Skeletal muscle tissue (tissue), 4 donors: ENCODE measurements around the gene ZHX3. TPM values are rescaled to one million over a fixed set of nuclear protein-coding genes. Genes with fewer than 3 reads are reported as not detected.
A peak's percentile ranks its signal among the peaks of the same experiment; 100 is the strongest.

Experiments used
- H3K27ac ChIP-seq: one replicate; pipeline ENCODE4 v1.7.0; 2013; ENCODE audit warnings: mild to moderate bottlenecking, low read depth, low read length, inconsistent platforms
- H3K27me3 ChIP-seq, 3 donors: one replicate each; pipeline ENCODE4 v1.7.0; 2013; ENCODE audit warnings: low read length in 3 of 3; ENCODE audit not compliant: control insufficient read depth in 3 of 3, insufficient read depth in 3 of 3
- H3K36me3 ChIP-seq, 3 donors: one replicate each; pipeline ENCODE4 v1.7.0; 2013; ENCODE audit warnings: low read length in 3 of 3; ENCODE audit not compliant: control insufficient read depth in 3 of 3, insufficient read depth in 3 of 3
- H3K4me1 ChIP-seq, 3 donors: one replicate each; pipeline ENCODE4 v1.7.0; 2013; ENCODE audit warnings: low read length in 3 of 3, mild to moderate bottlenecking in 3 of 3; ENCODE audit not compliant: control insufficient read depth in 3 of 3, insufficient read depth in 3 of 3
- H3K4me3 ChIP-seq, 3 donors: one replicate each; pipeline ENCODE4 v1.7.0; 2013; ENCODE audit warnings: low read length in 3 of 3
- H3K9ac ChIP-seq, 3 donors: one replicate each; pipeline ENCODE4 v1.7.0; 2013; ENCODE audit warnings: low read length in 3 of 3, mild to moderate bottlenecking in 3 of 3, moderate library complexity in 2 of 3, low read depth in 1 of 3
- H3K9me3 ChIP-seq, 3 donors: one replicate each; pipeline ENCODE4 v1.7.0; 2013; ENCODE audit warnings: low read length in 3 of 3; ENCODE audit not compliant: control insufficient read depth in 3 of 3
- total RNA-seq: library from RNA; depleted of rRNA; stranded (reverse); fragments of >200 nt; gene quantifications from one replicate; pipeline ENCODE4 v1.2.3, GENCODE V29; 2014
- donor health status: Osteomylitis.

Gene ZHX3
- total RNA-seq, 1 donor from 2014 or later = 4.7 TPM

GRCh38 chr20:41279546-41280225 lies 37.8 kb downstream of the ZHX3 start:
- Histone ChIP-seq H3K27ac (no peak overlapping the region), H3K36me3 (no peaks in the 10 kb centered on the region), H3K9me3 (no peaks in the 10 kb centered on the region), H3K4me1 (peaks cover 4 to 12% (median 5%) of the 10 kb centered on the region in 3 donors), H3K9ac (no peak overlapping the region), H3K27me3 (no peaks in the 10 kb centered on the region), H3K4me3 (no peak overlapping the region)

- peaks cover 4 to 14% (median 9%) of the 10 kb centered on the region in 3 donors for H3K4me1 ChIP-seq
- no peaks in the 10 kb centered on the region for H3K27me3 ChIP-seq
- H3K9me3 ChIP-seq = no peaks in the 10 kb centered on the region
- H3K4me3 ChIP-seq = no peak overlapping the region
- no peaks in the 10 kb centered on the region for H3K36me3 ChIP-seq
- no peak overlapping the region for H3K9ac ChIP-seq
- H3K27ac ChIP-seq = no peak overlapping the region
These were observed 38.6 kb downstream of the ZHX3 start for GRCh38 chr20:41278936-41279335.

GRCh38 chr20:41277049-41277448 lies 40.5 kb downstream of the ZHX3 start:
- H3K4me3 ChIP-seq = no peak overlapping the region
- no peaks in the 10 kb centered on the region for H3K9me3 ChIP-seq
- H3K36me3 ChIP-seq = no peaks in the 10 kb centered on the region
- H3K27me3 ChIP-seq = no peaks in the 10 kb centered on the region
- H3K27ac ChIP-seq = peak overlapping the region; percentile 15
- peaks cover 4 to 17% (median 12%) of the 10 kb centered on the region in 3 donors for H3K4me1 ChIP-seq
- H3K9ac ChIP-seq = no peak overlapping the region

DNA sequence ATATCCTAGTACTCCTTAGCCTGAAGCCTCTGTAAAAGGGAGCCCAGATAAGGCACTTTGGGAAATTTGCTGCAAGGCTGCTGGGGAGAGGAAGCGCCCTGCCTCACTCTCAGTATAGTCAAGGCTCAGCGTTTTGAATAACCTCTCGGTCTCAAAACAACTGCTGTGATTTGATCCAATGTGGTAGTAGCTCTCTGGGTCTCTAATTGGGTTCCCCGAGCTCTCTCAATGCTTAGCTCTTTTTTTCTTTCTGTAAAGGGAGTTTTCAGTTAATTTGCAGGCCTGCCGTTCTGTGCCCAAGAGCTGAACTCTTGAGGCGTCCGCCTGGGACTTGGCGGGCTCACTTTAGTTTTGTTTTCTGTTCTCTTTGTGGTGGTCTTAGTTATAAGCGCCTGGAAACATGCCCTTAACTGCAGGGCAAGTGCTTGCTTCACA lies 41.2 kb downstream of the ZHX3 start:
- H3K27me3 ChIP-seq = no peaks in the 10 kb centered on the region
- no peaks in the 10 kb centered on the region for H3K9me3 ChIP-seq
- H3K9ac ChIP-seq = peak overlapping the region in 2 of 3 donors; percentile 2 to 10
- peaks cover 4 to 18% (median 12%) of the 10 kb centered on the region in 3 donors for H3K4me1 ChIP-seq
- H3K4me3 ChIP-seq = no peak overlapping the region
- H3K27ac ChIP-seq = peak overlapping the region; percentile 15
- no peaks in the 10 kb centered on the region for H3K36me3 ChIP-seq

DNA sequence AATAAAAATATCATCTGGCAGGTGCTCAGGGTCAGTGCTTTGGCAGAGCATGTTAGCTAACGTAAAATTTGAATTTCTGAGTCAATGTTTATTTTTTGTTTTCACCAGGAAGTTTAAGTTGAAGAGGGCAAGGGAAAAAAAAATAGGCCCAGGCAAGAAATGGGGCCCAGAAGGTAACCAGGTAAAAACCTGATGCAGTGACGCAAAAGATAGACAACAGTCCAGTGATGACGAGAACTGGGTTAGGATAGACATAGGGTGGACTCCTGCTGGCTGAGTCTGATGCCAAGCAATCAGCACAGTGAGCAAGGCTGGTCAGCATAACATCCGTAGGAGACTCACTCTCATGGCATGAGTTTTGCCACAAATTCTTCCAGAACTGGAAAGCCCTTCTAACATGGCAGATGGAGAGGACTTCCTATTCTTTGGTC lies 42.2 kb downstream of the ZHX3 start:
- no peak overlapping the region for H3K9ac ChIP-seq
- H3K9me3 ChIP-seq = no peaks in the 10 kb centered on the region
- no peaks in the 10 kb centered on the region for H3K36me3 ChIP-seq
- H3K27ac ChIP-seq = no peak overlapping the region
- H3K4me1 ChIP-seq = peaks cover 4 to 19% (median 12%) of the 10 kb centered on the region in 3 donors
- no peaks in the 10 kb centered on the region for H3K27me3 ChIP-seq
- no peak overlapping the region for H3K4me3 ChIP-seq

- Histone ChIP-seq H3K4me1 (peaks cover 0 to 16% (median 8%) of the 10 kb centered on the region in 3 donors), H3K27me3 (no peaks in the 10 kb centered on the region), H3K4me3 (no peak overlapping the region)
These were observed 43.4 kb downstream of the ZHX3 start for GRCh38 chr20:41274152-41274551.

DNA sequence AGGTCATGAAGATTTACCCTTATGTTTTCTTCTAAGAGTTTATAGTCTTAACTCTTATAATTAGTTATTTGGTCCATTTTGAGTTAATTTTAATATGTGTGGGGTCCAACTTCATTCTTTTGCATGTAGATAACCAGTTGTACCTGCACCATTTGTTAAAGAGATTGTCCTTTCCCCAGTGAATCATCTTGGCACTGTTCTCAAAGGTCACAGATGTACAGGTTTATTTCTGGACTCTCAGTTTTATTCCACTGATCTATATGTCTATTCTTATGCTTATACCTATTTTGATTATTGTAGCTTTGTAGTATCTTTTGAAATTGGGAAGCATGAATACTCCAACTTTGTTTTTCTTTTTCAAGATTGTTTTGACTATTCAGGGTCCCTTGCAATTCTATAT lies 44.1 kb downstream of the ZHX3 start:
- H3K27ac ChIP-seq = no peak overlapping the region
- H3K27me3 ChIP-seq = no peaks in the 10 kb centered on the region
- no peaks in the 10 kb centered on the region for H3K36me3 ChIP-seq
- H3K9me3 ChIP-seq = no peaks in the 10 kb centered on the region
- H3K4me3 ChIP-seq = no peak overlapping the region
- no peak overlapping the region for H3K9ac ChIP-seq
- peaks cover 0 to 16% (median 8%) of the 10 kb centered on the region in 3 donors for H3K4me1 ChIP-seq

More at GRCh38 chr20:41274152-41274551, 43.4 kb downstream of the ZHX3 start:
- H3K27ac ChIP-seq = no peak overlapping the region
- H3K9me3 ChIP-seq = no peaks in the 10 kb centered on the region
- H3K9ac ChIP-seq = no peak overlapping the region
- H3K36me3 ChIP-seq = no peaks in the 10 kb centered on the region

- H3K4me3 ChIP-seq = no peak overlapping the region
- H3K9me3 ChIP-seq = no peaks in the 10 kb centered on the region
- no peak overlapping the region for H3K9ac ChIP-seq
- H3K27ac ChIP-seq = no peak overlapping the region
- H3K27me3 ChIP-seq = no peaks in the 10 kb centered on the region
- H3K36me3 ChIP-seq = peaks cover 0 to 5% (median 4%) of the 10 kb centered on the region in 3 donors
- H3K4me1 ChIP-seq = peaks cover 0 to 16% (median 8%) of the 10 kb centered on the region in 3 donors
These were observed 45.2 kb downstream of the ZHX3 start for GRCh38 chr20:41272339-41272738.

- peaks cover 0 to 7% (median 4%) of the 10 kb centered on the region in 3 donors for H3K4me1 ChIP-seq
- H3K36me3 ChIP-seq = peaks cover 4 to 12% (median 5%) of the 10 kb centered on the region in 3 donors
- no peak overlapping the region for H3K27ac ChIP-seq
- no peaks in the 10 kb centered on the region for H3K9me3 ChIP-seq
- H3K4me3 ChIP-seq = no peak overlapping the region
- H3K9ac ChIP-seq = no peak overlapping the region
- no peaks in the 10 kb centered on the region for H3K27me3 ChIP-seq
These were observed 48.4 kb downstream of the ZHX3 start for GRCh38 chr20:41268917-41269652.

- no peak overlapping the region for H3K4me3 ChIP-seq
These were observed 49.1 kb downstream of the ZHX3 start for GRCh38 chr20:41268402-41268801.

More at GRCh38 chr20:41268402-41268801, 49.1 kb downstream of the ZHX3 start:
- peaks cover 4 to 12% (median 5%) of the 10 kb centered on the region in 3 donors for H3K36me3 ChIP-seq
- H3K27me3 ChIP-seq = no peaks in the 10 kb centered on the region
- no peak overlapping the region for H3K9ac ChIP-seq
- H3K27ac ChIP-seq = no peak overlapping the region
- H3K4me1 ChIP-seq = peaks cover 0 to 2% (median 0%) of the 10 kb centered on the region in 3 donors
- H3K9me3 ChIP-seq = no peaks in the 10 kb centered on the region
